HG03558 (cell line): Measurements from ENCODE around the gene KLHL7.
A peak's percentile ranks its signal among the peaks of the same experiment; 100 is the strongest.
"Not testable (repeated sequence)": the region's sequence is repeated elsewhere in the genome, so short reads cannot be mapped to it uniquely, and the experiment has no call there.

Experiments used
- ATAC-seq: cut with Tn5 transposase; IDR thresholded peaks from one replicate; pipeline ENCODE4 v1.9.1; 2021; ENCODE audit warnings: moderate number of reproducible peaks; ENCODE audit not compliant: unreplicated experiment; ENCODE audit errors: extremely low read depth

The KLHL7 gene

GRCh38 chr7:23168111-23168885, 62.7 kb downstream of the KLHL7 start:
- no peak for ATAC-seq

GRCh38 chr7:23175938-23176337, 70.4 kb downstream of the KLHL7 start:
- ATAC-seq: no peak

DNA sequence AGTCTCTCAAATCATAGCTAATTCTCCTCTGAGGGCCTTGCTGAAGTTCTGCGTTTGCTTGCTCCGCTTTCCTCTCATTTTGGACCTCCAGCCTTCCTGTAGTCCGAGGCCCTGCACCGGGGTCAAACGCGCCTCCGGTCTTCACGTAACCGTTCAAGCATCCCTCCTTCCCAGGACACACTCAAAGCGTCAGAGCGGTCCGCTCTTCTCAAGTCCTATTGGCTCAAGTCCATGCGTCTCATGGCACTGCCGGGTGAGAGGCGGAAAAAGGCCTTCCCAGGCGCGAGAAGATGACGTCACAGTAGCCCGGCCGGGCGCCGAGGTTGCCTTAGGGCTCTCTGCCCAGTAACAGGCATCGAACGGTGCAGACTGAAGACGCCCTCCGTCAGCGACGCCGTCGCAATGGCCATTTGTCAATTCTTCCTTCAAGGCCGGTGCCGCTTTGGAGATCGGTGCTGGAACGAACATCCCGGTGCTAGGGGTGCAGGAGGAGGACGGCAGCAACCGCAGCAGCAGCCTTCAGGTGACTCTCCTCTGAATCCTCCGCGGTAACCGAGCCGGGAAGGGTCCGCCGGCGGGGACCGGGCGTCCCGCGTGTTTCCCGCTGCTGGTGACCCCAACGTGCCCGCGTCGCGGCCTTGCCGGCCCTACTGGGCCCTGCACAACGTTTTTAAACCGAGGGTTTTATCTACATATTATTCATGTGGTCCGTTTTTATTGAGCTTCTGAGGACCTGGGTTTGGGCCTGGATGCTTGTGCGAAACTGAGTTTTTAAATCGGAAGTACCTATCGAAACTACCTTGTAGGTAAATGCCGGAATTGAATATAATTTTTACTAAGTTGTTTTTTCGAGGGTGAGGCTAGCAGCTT, 76.3 kb downstream of the KLHL7 start, which contains the start of gene NUP42:
Gene NUP42, plus strand, starts transcription at position 365 of the 870 bp plus-strand sequence. Its CDS starts 38 bp downstream, at position 403.
- ATAC-seq: peak; percentile 94

DNA sequence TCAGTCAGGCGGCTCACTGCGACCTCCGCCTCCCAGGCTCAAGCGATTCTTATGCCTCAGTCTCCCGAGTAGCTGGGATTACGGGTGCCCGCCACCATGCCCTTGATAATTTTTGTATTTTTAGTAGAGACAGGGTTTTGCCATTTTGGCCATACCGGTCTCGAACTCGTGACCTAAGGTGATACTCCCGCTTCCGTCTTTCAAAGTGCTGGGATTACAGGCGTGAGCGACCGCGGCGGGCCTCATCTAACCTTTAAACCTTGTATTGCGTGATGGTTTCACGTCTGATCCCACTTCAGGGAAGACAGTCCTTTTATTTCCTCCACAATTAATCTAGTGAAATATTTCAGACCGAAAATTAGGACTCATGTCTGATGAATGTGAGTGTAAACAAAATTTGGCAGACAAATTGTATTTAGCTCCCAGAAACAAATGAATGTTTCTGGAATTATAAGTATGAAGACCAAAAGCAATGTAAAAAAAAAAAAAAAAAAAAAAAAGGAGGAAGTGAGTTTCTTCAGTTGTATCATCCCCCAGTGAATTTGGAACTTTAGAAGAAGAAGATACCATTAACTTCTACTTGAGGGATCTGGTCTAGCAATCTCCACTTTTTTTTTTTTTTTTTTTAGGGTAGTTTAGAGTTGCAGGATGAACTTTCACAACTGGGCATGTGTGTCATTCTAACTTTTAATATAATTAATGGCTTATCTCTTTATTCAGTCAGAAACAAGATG, 77.9 kb downstream of the KLHL7 start:
- no peak for ATAC-seq

GRCh38 chr7:23184291-23184690, 78.7 kb downstream of the KLHL7 start:
- no peak for ATAC-seq

- no peak for ATAC-seq
These were observed 79.2 kb downstream of the KLHL7 start for GRCh38 chr7:23184709-23185359.

DNA sequence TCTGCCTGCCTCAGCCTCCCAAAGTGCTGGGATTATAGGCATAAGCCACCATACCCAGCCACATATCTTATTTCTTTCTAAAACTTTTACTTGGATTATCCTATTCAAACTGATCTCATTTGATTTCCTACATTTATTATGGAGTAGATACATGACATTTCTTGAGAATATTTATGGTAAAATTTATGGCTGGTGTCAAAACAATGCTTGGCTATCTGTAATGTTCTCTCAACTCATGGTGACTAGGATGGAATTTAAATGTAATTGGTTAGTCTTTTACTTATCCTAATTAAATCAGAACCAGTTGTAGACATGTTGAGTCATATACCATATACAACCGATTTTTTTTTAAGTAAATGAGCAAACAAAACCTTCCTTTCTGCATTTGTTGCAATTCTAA, 80.4 kb downstream of the KLHL7 start:
- no peak for ATAC-seq

GRCh38 chr7:23191022-23191421, 85.4 kb downstream of the KLHL7 start:
- ATAC-seq: no peak

GRCh38 chr7:23193650-23194227, 88.2 kb downstream of the KLHL7 start:
- not testable (repeated sequence) for ATAC-seq

DNA sequence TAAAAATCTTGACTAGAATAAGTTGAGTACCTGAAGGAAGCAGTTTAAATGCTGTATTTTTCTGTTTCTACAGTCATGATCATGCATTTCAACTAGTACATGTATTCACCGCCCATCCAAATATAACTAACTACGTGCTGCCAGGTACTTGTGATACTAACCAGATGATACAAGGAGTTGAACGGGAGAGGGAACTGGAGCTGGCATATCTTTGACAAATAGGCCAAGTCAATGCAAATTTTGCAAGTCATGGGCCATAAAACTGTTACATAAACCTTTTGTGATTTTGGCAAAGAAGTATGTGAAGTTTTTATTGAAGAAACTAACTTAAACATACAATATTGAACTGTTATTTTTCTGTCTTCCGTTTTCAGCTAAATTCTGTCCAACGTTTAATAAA, 90.7 kb downstream of the KLHL7 start:
- no peak for ATAC-seq

- not testable (repeated sequence) for ATAC-seq
These were observed 92.2 kb downstream of the KLHL7 start for GRCh38 chr7:23197745-23198144.

DNA sequence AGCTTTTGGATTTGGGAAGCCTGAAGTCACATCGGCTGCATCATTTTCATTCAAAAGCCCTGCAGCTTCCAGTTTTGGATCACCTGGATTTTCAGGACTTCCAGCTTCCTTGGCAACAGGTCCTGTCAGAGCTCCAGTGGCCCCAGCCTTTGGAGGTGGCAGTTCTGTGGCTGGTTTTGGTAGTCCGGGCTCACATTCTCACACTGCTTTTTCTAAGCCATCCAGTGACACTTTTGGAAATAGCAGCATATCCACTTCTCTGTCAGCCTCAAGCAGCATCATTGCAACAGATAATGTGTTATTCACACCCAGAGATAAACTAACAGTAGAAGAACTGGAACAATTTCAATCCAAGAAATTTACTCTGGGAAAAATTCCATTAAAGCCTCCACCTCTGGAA, 94.7 kb downstream of the KLHL7 start:
- ATAC-seq: no peak

GRCh38 chr7:23204241-23204640, 98.7 kb downstream of the KLHL7 start:
- ATAC-seq: no peak

DNA sequence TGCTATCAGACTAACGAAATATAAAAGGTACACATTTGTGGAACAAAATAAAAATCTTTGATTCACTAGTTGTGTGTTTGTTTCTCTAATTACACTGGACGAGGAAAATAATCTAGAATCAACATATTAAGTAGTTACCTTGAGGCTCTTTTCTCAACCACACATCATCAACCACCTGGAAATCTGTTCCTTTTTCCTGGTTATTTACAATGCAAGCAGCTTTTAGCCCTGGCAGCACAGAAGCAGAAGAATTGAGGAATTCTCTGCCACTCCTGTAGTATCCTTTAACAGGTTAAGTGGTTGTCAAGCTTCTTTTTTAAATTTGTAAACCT, 100.0 kb downstream of the KLHL7 start:
- no peak for ATAC-seq

DNA sequence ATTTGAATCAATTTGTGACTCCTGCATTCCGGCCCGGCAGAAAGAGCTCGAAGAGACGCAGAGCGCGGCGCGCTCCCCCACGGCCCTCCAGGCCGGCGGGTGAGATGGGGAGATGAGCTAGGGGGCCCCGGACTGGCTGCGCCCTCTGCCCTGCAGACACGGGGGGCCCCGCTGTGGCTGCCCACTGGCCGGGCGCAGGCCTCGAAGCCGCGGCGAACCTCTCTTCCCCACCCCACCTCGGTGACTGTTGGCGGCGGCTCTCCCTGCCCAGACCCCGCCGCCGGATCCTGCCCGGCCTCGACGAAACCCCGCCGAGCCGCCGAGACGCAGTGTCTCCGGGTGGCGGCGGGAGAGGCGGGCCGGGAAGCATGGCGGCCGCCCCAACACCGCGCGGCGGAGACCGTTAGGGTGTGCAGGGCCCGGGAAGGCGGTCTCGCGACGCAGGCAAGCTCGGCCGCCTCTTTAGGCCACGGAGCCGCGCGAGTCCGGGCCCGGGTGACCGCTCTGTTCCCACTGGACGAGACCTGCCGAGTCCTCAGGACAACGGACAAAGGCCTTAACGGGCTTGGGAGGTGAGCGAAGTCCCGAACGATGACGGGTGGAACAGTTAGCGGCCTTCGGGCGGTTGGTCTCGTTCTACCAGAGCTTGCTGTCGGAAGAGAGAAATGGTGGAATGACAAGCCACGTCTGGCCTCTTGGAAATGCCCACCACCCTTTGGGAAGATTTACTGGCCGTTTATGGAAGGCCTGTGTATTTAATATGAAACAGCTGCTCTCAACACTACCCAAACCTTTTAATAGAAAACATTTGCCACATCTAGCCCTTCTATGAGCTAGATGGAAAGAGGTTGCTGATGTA, 100.6 kb downstream of the KLHL7 start:
- ATAC-seq: no peak

- no peak for ATAC-seq
These were observed 101.4 kb downstream of the KLHL7 start for GRCh38 chr7:23207021-23207420.

- no peak for ATAC-seq
These were observed 102.3 kb downstream of the KLHL7 start for GRCh38 chr7:23207884-23208283.

DNA sequence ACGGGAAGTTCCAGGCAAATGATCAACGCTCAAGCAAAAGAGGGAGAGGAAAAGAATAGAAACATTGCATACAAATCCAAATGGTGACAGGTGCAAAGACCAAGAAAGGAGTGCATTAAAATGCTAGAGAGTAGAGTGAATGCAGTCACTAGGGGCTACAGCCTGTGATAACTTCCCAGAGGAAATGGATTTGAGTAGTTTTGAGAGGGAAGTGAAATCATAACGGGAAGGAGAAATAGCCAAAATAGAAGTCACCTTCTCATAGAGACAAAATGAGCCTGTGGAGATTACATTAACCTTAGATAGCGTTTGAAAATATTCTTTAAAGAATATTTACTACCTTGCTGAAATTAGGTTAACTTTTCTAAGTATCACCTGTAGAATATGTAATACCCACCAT, 102.7 kb downstream of the KLHL7 start:
- ATAC-seq: no peak

GRCh38 chr7:23210506-23210905, 104.9 kb downstream of the KLHL7 start:
- no peak for ATAC-seq
